HEK293 (cell line): Measurements from ENCODE around the gene CCDC149.

Experiments
- CTCF ChIA-PET: fragments of 350-600 bp; formaldehyde crosslinking; extraction: SDS; loops from one replicate; lab custom pipeline; 2021; ENCODE audit warnings: antibody characterized with exemption; lab: Yijun Ruan, JAX
- POLR2A ChIA-PET: fragments of 300-600 bp; formaldehyde crosslinking; extraction: SDS; loops from one replicate; lab custom pipeline; 2020; ENCODE audit warnings: antibody characterized with exemption, inconsistent platforms; lab: Yijun Ruan, JAX
- H3K27ac ChIP-seq: fragments of 200-500 bp; sonication (Bioruptor generic); 2 replicates; pipeline ENCODE4 v1.5.1; 2014; ENCODE audit warnings: low read depth, low read length, control low read depth, inconsistent platforms; ENCODE audit errors: extremely low read depth
- H3K36me3 ChIP-seq, 2 experiments: fragments of 200-500 bp in 1 of 2; sonication (Bioruptor generic) in 1 of 2; 1 replicate in 1 of 2; 2 replicates in 1 of 2; pipeline ENCODE4 v1.5.1; 2014 to 2017; ENCODE audit warnings: inconsistent platforms in 2 of 2, low read length in 2 of 2; ENCODE audit not compliant: control insufficient read depth in 2 of 2, insufficient read depth in 1 of 2
- H3K4me1 ChIP-seq: fragments of 200-500 bp; sonication (Bioruptor generic); 2 replicates; pipeline ENCODE4 v1.5.1; 2014; ENCODE audit warnings: mild to moderate bottlenecking, low read length, inconsistent platforms; ENCODE audit not compliant: control insufficient read depth, insufficient read depth
- H3K4me3 ChIP-seq: 2 replicates; pipeline ENCODE4 v1.5.1; 2011; ENCODE audit warnings: low read depth, mild to moderate bottlenecking, control low read depth, low read length, moderate library complexity
- H3K9me3 ChIP-seq: fragments of 200-500 bp; sonication (Bioruptor generic); 2 replicates; pipeline ENCODE4 v1.5.1; 2014; ENCODE audit warnings: low read depth, low read length, inconsistent platforms; ENCODE audit not compliant: control insufficient read depth, insufficient read depth
- GLI2 ChIP-seq: fragments of 450-650 bp; formaldehyde crosslinking; IDR thresholded peaks from 2 replicates; pipeline ENCODE4; 2017; ENCODE audit warnings: missing biosample characterization, missing genetic modification characterization, low read depth, borderline replicate concordance
- HOXA7 ChIP-seq: sonication (generic); formaldehyde crosslinking; IDR thresholded peaks from 2 replicates; pipeline ENCODE4 v1.8.1; 2022; ENCODE audit warnings: missing genetic modification reagents, borderline replicate concordance
- KLF9 ChIP-seq: fragments of 450-650 bp; formaldehyde crosslinking; IDR thresholded peaks from 2 replicates; pipeline ENCODE4 v1.5.1; 2016; ENCODE audit warnings: missing biosample characterization, missing genetic modification characterization, low read depth
- ZBTB7A ChIP-seq: fragments of 450-650 bp; formaldehyde crosslinking; IDR thresholded peaks from 2 replicates; pipeline ENCODE4 v1.5.1; 2016; ENCODE audit warnings: low read depth, missing biosample characterization, missing genetic modification characterization
- ZNF184 ChIP-seq: fragments of 450-650 bp; IDR thresholded peaks from 2 replicates; pipeline ENCODE4 v1.5.1; 2018; ENCODE audit warnings: missing biosample characterization, mild to moderate bottlenecking, missing genetic modification characterization
- ZNF292 ChIP-seq: fragments of 450-650 bp; formaldehyde crosslinking; IDR thresholded peaks from 2 replicates; pipeline ENCODE4 v1.5.1; 2016; ENCODE audit warnings: low read depth, missing biosample characterization, missing genetic modification characterization, borderline replicate concordance
- ZNF571 ChIP-seq: fragments of 450-650 bp; formaldehyde crosslinking; IDR thresholded peaks from 2 replicates; pipeline ENCODE4 v1.5.0; 2017; ENCODE audit warnings: missing biosample characterization, missing genetic modification characterization
- TF ChIP-seq, protein P1 (sequence below): fragments of 450-650 bp; formaldehyde crosslinking; IDR thresholded peaks from 2 replicates; pipeline ENCODE4 v1.5.1; 2016; ENCODE audit warnings: missing biosample characterization, missing genetic modification characterization, low read depth
- TF ChIP-seq, protein P2 (sequence below): fragments of 450-650 bp; IDR thresholded peaks from 2 replicates; pipeline ENCODE4 v1.5.1; 2018; ENCODE audit warnings: missing biosample characterization, missing genetic modification characterization
- TF ChIP-seq, protein P3 (sequence below): fragments of 450-650 bp; formaldehyde crosslinking; conservative IDR thresholded peaks from 2 replicates; pipeline ENCODE4 v1.5.1; 2016; ENCODE audit warnings: low read depth, missing biosample characterization, missing genetic modification characterization
- TF ChIP-seq, protein P4 (sequence below): fragments of 450-650 bp; formaldehyde crosslinking; IDR thresholded peaks from 2 replicates; pipeline ENCODE4 v1.5.1; 2016; ENCODE audit warnings: missing biosample characterization, missing genetic modification characterization
- TF ChIP-seq, protein P5 (sequence below): fragments of 450-650 bp; formaldehyde crosslinking; IDR thresholded peaks from 2 replicates; pipeline ENCODE4 v1.5.0; 2017; ENCODE audit warnings: missing biosample characterization, missing genetic modification characterization, borderline replicate concordance

CCDC149 gene

DNA sequence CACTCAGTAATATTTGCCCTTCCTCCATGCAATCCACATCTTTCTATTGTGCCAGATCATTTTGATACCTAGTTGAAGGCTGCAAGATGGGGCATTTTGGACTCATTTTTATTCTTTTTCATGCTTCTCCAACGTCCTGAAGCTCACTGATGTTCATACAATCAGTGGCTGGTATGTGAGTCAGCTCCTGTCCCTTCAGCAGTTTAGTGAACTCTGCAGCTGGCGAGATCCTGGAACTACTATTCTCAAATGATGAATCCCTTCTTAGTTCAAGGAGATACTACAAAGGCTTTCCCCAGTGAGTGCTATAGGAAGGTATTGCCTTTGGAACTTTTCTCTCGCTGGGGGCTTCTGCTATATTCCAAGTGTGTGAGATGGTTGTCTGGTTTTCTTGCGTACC is 9.6 kb upstream of the CCDC149 start:
- POLR2A ChIA-PET: no interaction called here
- no peaks in the 10 kb centered on the region for H3K36me3 ChIP-seq
- TF ChIP-seq, protein P1, sequence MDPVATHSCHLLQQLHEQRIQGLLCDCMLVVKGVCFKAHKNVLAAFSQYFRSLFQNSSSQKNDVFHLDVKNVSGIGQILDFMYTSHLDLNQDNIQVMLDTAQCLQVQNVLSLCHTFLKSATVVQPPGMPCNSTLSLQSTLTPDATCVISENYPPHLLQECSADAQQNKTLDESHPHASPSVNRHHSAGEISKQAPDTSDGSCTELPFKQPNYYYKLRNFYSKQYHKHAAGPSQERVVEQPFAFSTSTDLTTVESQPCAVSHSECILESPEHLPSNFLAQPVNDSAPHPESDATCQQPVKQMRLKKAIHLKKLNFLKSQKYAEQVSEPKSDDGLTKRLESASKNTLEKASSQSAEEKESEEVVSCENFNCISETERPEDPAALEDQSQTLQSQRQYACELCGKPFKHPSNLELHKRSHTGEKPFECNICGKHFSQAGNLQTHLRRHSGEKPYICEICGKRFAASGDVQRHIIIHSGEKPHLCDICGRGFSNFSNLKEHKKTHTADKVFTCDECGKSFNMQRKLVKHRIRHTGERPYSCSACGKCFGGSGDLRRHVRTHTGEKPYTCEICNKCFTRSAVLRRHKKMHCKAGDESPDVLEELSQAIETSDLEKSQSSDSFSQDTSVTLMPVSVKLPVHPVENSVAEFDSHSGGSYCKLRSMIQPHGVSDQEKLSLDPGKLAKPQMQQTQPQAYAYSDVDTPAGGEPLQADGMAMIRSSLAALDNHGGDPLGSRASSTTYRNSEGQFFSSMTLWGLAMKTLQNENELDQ (tag by site-specific recombination): no peak
- TF ChIP-seq, protein P2, sequence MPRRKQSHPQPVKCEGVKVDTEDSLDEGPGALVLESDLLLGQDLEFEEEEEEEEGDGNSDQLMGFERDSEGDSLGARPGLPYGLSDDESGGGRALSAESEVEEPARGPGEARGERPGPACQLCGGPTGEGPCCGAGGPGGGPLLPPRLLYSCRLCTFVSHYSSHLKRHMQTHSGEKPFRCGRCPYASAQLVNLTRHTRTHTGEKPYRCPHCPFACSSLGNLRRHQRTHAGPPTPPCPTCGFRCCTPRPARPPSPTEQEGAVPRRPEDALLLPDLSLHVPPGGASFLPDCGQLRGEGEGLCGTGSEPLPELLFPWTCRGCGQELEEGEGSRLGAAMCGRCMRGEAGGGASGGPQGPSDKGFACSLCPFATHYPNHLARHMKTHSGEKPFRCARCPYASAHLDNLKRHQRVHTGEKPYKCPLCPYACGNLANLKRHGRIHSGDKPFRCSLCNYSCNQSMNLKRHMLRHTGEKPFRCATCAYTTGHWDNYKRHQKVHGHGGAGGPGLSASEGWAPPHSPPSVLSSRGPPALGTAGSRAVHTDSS (tag by site-specific recombination): no peak
- TF ChIP-seq ZNF571 (tag by site-specific recombination) (no peak), KLF9 (no peak), GLI2 (tag by site-specific recombination) (no peak), ZNF292 (tag by site-specific recombination) (no peak), ZNF184 (tag by site-specific recombination) (no peak), ZBTB7A (no peak), HOXA7 (CRISPR knock-in tag) (no peak)
- TF ChIP-seq, protein P3, sequence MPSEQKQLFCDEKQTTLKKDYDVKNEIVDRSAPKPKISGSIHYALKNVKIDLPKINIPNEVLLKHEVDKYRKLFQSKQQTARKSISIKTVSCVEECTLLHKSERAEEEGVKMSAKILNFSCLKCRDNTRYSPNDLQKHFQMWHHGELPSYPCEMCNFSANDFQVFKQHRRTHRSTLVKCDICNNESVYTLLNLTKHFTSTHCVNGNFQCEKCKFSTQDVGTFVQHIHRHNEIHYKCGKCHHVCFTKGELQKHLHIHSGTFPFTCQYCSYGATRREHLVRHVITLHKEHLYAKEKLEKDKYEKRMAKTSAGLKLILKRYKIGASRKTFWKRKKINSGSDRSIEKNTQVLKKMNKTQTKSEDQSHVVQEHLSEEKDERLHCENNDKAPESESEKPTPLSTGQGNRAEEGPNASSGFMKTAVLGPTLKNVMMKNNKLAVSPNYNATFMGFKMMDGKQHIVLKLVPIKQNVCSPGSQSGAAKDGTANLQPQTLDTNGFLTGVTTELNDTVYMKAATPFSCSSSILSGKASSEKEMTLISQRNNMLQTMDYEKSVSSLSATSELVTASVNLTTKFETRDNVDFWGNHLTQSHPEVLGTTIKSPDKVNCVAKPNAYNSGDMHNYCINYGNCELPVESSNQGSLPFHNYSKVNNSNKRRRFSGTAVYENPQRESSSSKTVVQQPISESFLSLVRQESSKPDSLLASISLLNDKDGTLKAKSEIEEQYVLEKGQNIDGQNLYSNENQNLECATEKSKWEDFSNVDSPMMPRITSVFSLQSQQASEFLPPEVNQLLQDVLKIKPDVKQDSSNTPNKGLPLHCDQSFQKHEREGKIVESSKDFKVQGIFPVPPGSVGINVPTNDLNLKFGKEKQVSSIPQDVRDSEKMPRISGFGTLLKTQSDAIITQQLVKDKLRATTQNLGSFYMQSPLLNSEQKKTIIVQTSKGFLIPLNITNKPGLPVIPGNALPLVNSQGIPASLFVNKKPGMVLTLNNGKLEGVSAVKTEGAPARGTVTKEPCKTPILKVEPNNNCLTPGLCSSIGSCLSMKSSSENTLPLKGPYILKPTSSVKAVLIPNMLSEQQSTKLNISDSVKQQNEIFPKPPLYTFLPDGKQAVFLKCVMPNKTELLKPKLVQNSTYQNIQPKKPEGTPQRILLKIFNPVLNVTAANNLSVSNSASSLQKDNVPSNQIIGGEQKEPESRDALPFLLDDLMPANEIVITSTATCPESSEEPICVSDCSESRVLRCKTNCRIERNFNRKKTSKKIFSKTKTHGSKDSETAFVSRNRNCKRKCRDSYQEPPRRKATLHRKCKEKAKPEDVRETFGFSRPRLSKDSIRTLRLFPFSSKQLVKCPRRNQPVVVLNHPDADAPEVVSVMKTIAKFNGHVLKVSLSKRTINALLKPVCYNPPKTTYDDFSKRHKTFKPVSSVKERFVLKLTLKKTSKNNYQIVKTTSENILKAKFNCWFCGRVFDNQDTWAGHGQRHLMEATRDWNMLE (tag by site-specific recombination): no peak
- TF ChIP-seq, protein P4, sequence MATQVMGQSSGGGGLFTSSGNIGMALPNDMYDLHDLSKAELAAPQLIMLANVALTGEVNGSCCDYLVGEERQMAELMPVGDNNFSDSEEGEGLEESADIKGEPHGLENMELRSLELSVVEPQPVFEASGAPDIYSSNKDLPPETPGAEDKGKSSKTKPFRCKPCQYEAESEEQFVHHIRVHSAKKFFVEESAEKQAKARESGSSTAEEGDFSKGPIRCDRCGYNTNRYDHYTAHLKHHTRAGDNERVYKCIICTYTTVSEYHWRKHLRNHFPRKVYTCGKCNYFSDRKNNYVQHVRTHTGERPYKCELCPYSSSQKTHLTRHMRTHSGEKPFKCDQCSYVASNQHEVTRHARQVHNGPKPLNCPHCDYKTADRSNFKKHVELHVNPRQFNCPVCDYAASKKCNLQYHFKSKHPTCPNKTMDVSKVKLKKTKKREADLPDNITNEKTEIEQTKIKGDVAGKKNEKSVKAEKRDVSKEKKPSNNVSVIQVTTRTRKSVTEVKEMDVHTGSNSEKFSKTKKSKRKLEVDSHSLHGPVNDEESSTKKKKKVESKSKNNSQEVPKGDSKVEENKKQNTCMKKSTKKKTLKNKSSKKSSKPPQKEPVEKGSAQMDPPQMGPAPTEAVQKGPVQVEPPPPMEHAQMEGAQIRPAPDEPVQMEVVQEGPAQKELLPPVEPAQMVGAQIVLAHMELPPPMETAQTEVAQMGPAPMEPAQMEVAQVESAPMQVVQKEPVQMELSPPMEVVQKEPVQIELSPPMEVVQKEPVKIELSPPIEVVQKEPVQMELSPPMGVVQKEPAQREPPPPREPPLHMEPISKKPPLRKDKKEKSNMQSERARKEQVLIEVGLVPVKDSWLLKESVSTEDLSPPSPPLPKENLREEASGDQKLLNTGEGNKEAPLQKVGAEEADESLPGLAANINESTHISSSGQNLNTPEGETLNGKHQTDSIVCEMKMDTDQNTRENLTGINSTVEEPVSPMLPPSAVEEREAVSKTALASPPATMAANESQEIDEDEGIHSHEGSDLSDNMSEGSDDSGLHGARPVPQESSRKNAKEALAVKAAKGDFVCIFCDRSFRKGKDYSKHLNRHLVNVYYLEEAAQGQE (tag by site-specific recombination): no peak
- TF ChIP-seq, all 188 proteins: peak for 0
- CTCF ChIA-PET: no interaction called here
- H3K27ac ChIP-seq: no peak overlapping the region
- no peaks in the 10 kb centered on the region for H3K4me1 ChIP-seq
- H3K4me3 ChIP-seq: no peak overlapping the region
- no peaks in the 10 kb centered on the region for H3K9me3 ChIP-seq

DNA sequence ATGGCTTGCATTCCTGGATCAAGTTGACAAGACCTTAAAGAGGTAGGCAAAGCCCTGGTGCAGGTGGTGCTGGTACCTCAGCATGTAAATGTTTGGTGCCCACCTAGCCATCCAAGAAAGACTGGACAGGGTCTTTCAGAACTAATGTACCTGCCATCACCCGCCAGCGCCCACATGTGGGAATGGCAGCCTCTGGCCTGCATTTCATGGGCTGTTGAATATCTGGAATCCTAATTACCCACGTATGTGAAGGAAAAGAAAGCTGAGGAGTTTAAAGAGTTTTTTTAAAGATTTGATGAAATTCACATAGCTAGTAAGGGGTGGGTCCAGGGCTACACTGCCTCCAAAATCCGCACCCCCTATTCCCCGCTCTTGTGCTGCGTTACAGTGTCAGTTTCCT is 8.6 kb upstream of the CCDC149 start:
- Histone ChIP-seq H3K4me3 (no peak overlapping the region), H3K36me3 (no peaks in the 10 kb centered on the region), H3K9me3 (no peaks in the 10 kb centered on the region), H3K4me1 (no peaks in the 10 kb centered on the region), H3K27ac (no peak overlapping the region)
- TF ChIP-seq, protein P5, sequence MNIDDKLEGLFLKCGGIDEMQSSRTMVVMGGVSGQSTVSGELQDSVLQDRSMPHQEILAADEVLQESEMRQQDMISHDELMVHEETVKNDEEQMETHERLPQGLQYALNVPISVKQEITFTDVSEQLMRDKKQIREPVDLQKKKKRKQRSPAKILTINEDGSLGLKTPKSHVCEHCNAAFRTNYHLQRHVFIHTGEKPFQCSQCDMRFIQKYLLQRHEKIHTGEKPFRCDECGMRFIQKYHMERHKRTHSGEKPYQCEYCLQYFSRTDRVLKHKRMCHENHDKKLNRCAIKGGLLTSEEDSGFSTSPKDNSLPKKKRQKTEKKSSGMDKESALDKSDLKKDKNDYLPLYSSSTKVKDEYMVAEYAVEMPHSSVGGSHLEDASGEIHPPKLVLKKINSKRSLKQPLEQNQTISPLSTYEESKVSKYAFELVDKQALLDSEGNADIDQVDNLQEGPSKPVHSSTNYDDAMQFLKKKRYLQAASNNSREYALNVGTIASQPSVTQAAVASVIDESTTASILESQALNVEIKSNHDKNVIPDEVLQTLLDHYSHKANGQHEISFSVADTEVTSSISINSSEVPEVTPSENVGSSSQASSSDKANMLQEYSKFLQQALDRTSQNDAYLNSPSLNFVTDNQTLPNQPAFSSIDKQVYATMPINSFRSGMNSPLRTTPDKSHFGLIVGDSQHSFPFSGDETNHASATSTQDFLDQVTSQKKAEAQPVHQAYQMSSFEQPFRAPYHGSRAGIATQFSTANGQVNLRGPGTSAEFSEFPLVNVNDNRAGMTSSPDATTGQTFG (tag by site-specific recombination): no peak
- ChIA-PET POLR2A (no interaction called here), CTCF (no interaction called here)
